Mesendoderm (in vitro differentiated cells): ENCODE results near the gene PAX6.
"Not testable (repeated sequence)": the region's sequence is repeated elsewhere in the genome, so short reads cannot be mapped to it uniquely, and the experiment has no call there.

Experiments used
- DNase-seq: peaks from one replicate; pipeline ENCODE4 v3.0.0; 2013
- H2AK5ac ChIP-seq: 2 replicates; pipeline ENCODE4 v1.6.1; 2013; ENCODE audit warnings: low read length, inconsistent platforms
- H2BK120ac ChIP-seq: 2 replicates; pipeline ENCODE4 v1.6.1; 2013; ENCODE audit warnings: low read depth, mild to moderate bottlenecking, low read length, moderate library complexity, mixed read lengths
- H2BK15ac ChIP-seq: replicated peaks from 2 replicates; pipeline ENCODE4 v1.6.1; 2013; ENCODE audit warnings: low read depth, mild to moderate bottlenecking, moderate library complexity
- H2BK5ac ChIP-seq: 2 replicates; pipeline ENCODE4 v1.6.1; 2013; ENCODE audit warnings: low read length, inconsistent platforms
- H3K18ac ChIP-seq: 2 replicates; pipeline ENCODE4 v1.6.1; 2013; ENCODE audit warnings: mild to moderate bottlenecking, low read length, mixed read lengths
- H3K23ac ChIP-seq: one replicate; pipeline ENCODE4 v1.6.1; 2013; ENCODE audit warnings: low read length
- H3K27ac ChIP-seq: 2 replicates; pipeline ENCODE4 v1.5.1; 2013; ENCODE audit warnings: low read depth, mild to moderate bottlenecking, inconsistent platforms, low read length, moderate library complexity
- H3K27me3 ChIP-seq: 2 replicates; pipeline ENCODE4 v1.6.1; 2013; ENCODE audit warnings: low read length, control low read depth, mild to moderate bottlenecking, inconsistent platforms; ENCODE audit not compliant: insufficient read depth, poor library complexity
- H3K36me3 ChIP-seq: 2 replicates; pipeline ENCODE4 v1.6.1; 2013; ENCODE audit warnings: low read length, inconsistent platforms; ENCODE audit not compliant: control insufficient read depth, insufficient read depth
- H3K4ac ChIP-seq: one replicate; pipeline ENCODE4 v1.6.1; 2013; ENCODE audit warnings: low read depth, mild to moderate bottlenecking, low read length, moderate library complexity
- H3K4me1 ChIP-seq: 2 replicates; pipeline ENCODE4 v1.6.1; 2013; ENCODE audit warnings: low read depth, low read length, inconsistent platforms; ENCODE audit not compliant: control insufficient read depth
- H3K4me2 ChIP-seq: 2 replicates; pipeline ENCODE4 v1.6.1; 2013; ENCODE audit warnings: low read length
- H3K4me3 ChIP-seq: 2 replicates; pipeline ENCODE4 v1.5.1; 2013; ENCODE audit warnings: mild to moderate bottlenecking, low read length
- H3K56ac ChIP-seq: one replicate; pipeline ENCODE4 v1.6.1; 2013; ENCODE audit warnings: low read length
- H3K79me1 ChIP-seq: 2 replicates; pipeline ENCODE4 v1.6.1; 2013; ENCODE audit warnings: low read length, inconsistent platforms
- H3K79me2 ChIP-seq: 2 replicates; pipeline ENCODE4 v1.6.1; 2013; ENCODE audit warnings: mild to moderate bottlenecking, low read length; ENCODE audit not compliant: control insufficient read depth, insufficient read depth
- H3K9ac ChIP-seq: 2 replicates; pipeline ENCODE4 v1.6.1; 2013; ENCODE audit warnings: low read length, inconsistent platforms
- H4K5ac ChIP-seq: one replicate; pipeline ENCODE4 v1.6.1; 2013; ENCODE audit warnings: low read length
- H4K8ac ChIP-seq: one replicate; pipeline ENCODE4 v1.6.1; 2013; ENCODE audit warnings: low read depth, mild to moderate bottlenecking, control low read depth, low read length, moderate library complexity
- WGBS: extraction: QIAGEN DNeasy Blood & Tissue Kit; methylation state at CpG from one replicate; pipeline ENCODE4 v1.1.7; 2013; ENCODE audit warnings: low lambda C conversion rate, missing lambda C conversion rate; ENCODE audit not compliant: insufficient coverage; ENCODE audit errors: extremely low coverage; 5-methylcytosine and 5-hydroxymethylcytosine counted together

PAX6 gene

DNA sequence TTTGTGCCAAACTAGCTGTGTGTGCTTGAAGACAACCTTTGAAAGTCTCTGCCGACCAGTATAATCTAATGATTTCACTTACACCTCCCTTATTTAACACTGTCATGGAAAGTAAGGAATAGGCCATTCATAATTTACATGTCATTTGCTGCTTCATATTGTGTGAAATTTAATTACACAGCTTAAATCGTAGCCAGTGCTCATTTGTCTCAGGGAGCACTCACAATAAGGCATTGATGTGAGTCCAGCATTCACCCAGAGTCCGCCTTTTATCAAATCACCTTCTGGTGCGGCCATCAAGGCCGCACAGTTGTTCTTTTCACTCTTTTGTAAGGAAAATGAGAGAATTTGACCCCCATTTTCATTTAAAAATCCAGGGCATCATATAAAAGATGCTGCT is 46.9 kb downstream of the PAX6 start:
- H2BK15ac ChIP-seq: no peak overlapping the region
- no peak overlapping the region for H2AK5ac ChIP-seq
- no peaks in the 10 kb centered on the region for H3K4me1 ChIP-seq
- no peaks in the 10 kb centered on the region for H3K36me3 ChIP-seq
- H3K4me2 ChIP-seq: no peak overlapping the region
- H3K23ac ChIP-seq: no peak overlapping the region
- no peak overlapping the region for H3K56ac ChIP-seq
- H3K27ac ChIP-seq: no peak overlapping the region
- no peak overlapping the region for H3K18ac ChIP-seq
- no peak overlapping the region for H3K9ac ChIP-seq
- H2BK5ac ChIP-seq: no peak overlapping the region
- no peak overlapping the region for H4K8ac ChIP-seq
- H3K4me3 ChIP-seq: no peak overlapping the region
- no peaks in the 10 kb centered on the region for H3K79me1 ChIP-seq
- H3K4ac ChIP-seq: no peak overlapping the region
- H3K79me2 ChIP-seq: no peaks in the 10 kb centered on the region
- H2BK120ac ChIP-seq: no peak overlapping the region
- H3K27me3 ChIP-seq: no peaks in the 10 kb centered on the region
- no CpG with 5 or more reads among the region's 5 CpGs for WGBS
- no peak for DNase-seq
- no peak overlapping the region for H4K5ac ChIP-seq

DNA sequence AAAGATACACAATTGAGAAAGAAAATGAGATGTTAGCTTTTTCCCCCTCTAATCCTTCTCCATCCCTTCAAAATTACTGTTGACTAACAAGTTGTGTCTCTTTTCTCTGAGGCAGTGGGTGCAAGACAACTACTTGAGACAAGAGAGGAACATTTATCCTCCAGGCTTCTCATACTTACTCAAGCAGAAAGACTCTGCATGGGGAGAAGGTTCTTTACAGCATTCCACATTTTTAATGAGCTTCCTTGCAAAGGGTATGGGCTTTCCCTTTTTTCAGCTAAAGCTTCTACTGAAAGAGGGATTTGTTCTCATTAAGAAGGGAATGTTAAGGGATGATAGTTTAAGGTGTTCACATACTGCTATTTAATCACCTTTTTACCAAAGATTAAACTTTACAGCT is 47.8 kb downstream of the PAX6 start:
- H3K4ac ChIP-seq: no peak overlapping the region
- H2AK5ac ChIP-seq: no peak overlapping the region
- H2BK120ac ChIP-seq: no peak overlapping the region
- H4K5ac ChIP-seq: no peak overlapping the region
- H3K9ac ChIP-seq: no peak overlapping the region
- no peak overlapping the region for H3K56ac ChIP-seq
- no peak overlapping the region for H3K4me3 ChIP-seq
- H3K4me1 ChIP-seq: no peaks in the 10 kb centered on the region
- DNase-seq: no peak
- no peak overlapping the region for H2BK15ac ChIP-seq
- no peaks in the 10 kb centered on the region for H3K79me1 ChIP-seq
- no peak overlapping the region for H3K23ac ChIP-seq
- H2BK5ac ChIP-seq: no peak overlapping the region
- no peak overlapping the region for H4K8ac ChIP-seq
- no peak overlapping the region for H3K18ac ChIP-seq
- no peaks in the 10 kb centered on the region for H3K36me3 ChIP-seq
- no peaks in the 10 kb centered on the region for H3K79me2 ChIP-seq
- no peaks in the 10 kb centered on the region for H3K27me3 ChIP-seq
- H3K4me2 ChIP-seq: no peak overlapping the region
- H3K27ac ChIP-seq: no peak overlapping the region

DNA sequence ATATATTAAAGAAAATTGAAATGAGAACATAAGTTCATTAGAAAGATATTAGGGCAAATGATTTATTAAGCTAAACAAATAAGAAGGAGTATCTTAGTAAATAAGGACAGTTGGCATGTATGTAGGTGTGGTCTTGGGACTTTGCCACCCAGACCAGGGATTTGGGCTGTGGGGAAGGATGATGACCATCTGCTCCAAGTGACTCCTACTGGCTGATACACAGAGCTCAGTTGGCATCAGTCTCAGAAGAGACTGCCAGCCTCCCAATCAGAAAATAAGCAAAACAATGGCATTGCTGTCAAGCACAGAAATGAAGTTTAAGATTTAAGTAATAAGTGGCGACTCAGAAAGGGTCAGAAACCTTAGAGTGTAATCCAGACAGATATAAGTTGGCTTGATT is 49.5 kb downstream of the PAX6 start:
- Histone ChIP-seq H3K27me3 (no peaks in the 10 kb centered on the region), H3K4ac (no peak overlapping the region), H2BK120ac (no peak overlapping the region), H3K36me3 (no peaks in the 10 kb centered on the region), H4K8ac (no peak overlapping the region), H3K79me1 (no peaks in the 10 kb centered on the region), H2AK5ac (no peak overlapping the region), H3K4me3 (no peak overlapping the region), H3K56ac (no peak overlapping the region), H3K4me2 (no peak overlapping the region), H2BK15ac (no peak overlapping the region), H4K5ac (no peak overlapping the region), H3K18ac (no peak overlapping the region), H3K4me1 (no peaks in the 10 kb centered on the region), H3K27ac (no peak overlapping the region), H3K23ac (no peak overlapping the region), H2BK5ac (no peak overlapping the region), H3K9ac (no peak overlapping the region), H3K79me2 (no peaks in the 10 kb centered on the region)
- no peak for DNase-seq
- no CpG with 5 or more reads among the region's 1 CpG for WGBS

DNA sequence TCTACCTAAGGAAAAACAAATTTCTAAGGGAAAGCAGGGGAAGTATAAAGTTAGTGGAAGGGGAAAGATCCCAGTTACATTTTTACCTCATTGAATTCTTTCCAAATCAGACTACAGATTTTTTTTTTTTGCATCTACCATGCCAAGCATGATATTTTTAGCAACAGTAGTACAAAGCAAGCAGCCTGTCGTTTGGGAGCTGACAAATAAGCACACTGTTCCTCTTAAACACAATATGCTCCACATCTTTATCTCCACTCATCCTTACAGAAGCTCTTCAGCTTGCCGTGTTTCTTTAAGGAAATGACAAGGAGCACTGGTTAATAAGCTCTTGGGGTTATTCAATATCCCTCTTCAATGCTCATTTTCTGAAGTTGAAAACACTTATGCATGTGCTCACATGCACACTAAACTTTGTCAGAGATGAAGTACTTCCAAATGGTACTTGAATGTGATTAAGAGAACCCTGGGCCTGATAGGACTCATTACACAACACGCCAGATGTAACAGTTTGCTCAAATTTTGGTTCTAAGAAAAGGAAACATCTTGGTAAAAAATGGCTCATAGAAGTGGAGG is 53.8 kb downstream of the PAX6 start:
- no peak overlapping the region for H2AK5ac ChIP-seq
- no peak overlapping the region for H3K56ac ChIP-seq
- no peak overlapping the region for H3K9ac ChIP-seq
- no peaks in the 10 kb centered on the region for H3K4me1 ChIP-seq
- H3K4me2 ChIP-seq: no peak overlapping the region
- no peak overlapping the region for H3K23ac ChIP-seq
- H2BK120ac ChIP-seq: no peak overlapping the region
- no peak overlapping the region for H3K27ac ChIP-seq
- no peak overlapping the region for H3K18ac ChIP-seq
- no peaks in the 10 kb centered on the region for H3K79me2 ChIP-seq
- no peaks in the 10 kb centered on the region for H3K27me3 ChIP-seq
- no peak overlapping the region for H4K8ac ChIP-seq
- no peaks in the 10 kb centered on the region for H3K79me1 ChIP-seq
- WGBS: no CpG with 5 or more reads among the region's 3 CpGs
- no peak overlapping the region for H2BK5ac ChIP-seq
- no peak for DNase-seq
- H4K5ac ChIP-seq: no peak overlapping the region
- no peak overlapping the region for H2BK15ac ChIP-seq
- H3K36me3 ChIP-seq: no peaks in the 10 kb centered on the region
- no peak overlapping the region for H3K4ac ChIP-seq
- no peak overlapping the region for H3K4me3 ChIP-seq

DNA sequence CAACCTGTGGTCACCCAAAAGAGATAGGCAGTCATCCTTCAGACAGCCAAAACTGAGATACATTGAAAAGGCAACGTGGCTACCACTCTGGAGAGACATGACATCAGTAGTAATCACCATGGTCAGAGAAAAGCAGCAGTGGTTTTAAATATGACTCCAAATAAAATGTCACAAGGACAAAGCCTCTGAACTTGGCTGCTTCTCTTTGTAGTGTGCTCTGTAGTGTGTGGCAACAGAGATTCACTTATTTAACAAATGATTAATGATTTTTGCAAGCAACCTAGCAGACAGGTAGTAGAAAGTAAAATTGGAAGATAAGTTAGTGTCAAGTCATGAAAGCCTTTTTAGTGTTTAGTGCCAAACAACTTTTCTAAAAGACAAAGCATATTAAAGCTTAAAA is 63.5 kb downstream of the PAX6 start:
- DNase-seq: no peak
- Histone ChIP-seq H3K27me3 (no peaks in the 10 kb centered on the region), H3K4me1 (no peaks in the 10 kb centered on the region), H3K4ac (no peak overlapping the region), H3K36me3 (no peaks in the 10 kb centered on the region), H2BK5ac (no peak overlapping the region), H3K56ac (no peak overlapping the region), H3K18ac (no peak overlapping the region), H3K79me2 (no peaks in the 10 kb centered on the region), H2AK5ac (no peak overlapping the region), H3K4me3 (no peak overlapping the region), H4K8ac (no peak overlapping the region), H4K5ac (no peak overlapping the region), H3K9ac (no peak overlapping the region), H3K27ac (no peak overlapping the region), H2BK120ac (no peak overlapping the region), H3K23ac (no peak overlapping the region), H3K4me2 (no peak overlapping the region), H3K79me1 (no peaks in the 10 kb centered on the region), H2BK15ac (no peak overlapping the region)
- no CpG with 5 or more reads among the region's 1 CpG for WGBS

DNA sequence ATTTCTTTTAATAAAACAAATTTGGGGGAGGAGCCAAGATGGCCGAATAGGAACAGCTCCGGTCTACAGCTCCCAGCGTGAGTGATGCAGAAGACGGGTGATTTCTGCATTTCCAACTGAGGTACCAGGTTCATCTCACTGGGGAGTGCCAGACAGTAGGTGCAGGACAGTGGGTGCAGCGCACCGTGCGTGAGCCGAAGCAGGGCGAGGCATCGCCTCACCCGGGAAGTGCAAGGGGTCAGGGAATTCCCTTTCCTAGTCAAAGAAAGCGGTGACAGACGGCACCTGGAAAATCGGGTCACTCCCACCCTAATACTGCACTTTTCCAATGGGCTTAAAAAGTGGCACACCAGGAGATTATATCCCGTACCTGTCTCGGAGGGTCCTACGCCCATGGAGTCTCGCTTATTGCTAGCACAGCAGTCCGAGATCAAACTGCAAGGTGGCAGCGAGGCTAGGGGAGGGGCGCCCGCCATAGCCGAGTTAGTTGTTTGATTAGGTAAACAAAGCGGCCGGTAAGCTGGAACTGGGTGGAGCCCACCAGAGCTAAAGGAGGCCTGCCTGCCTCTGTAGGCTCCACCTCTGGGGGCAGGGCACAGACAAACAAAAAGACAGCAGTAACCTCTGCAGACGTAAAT is 70.3 kb downstream of the PAX6 start:
- not testable (repeated sequence) for H3K4me3 ChIP-seq, H3K79me2 ChIP-seq, H3K27me3 ChIP-seq, H2AK5ac ChIP-seq, H3K4me1 ChIP-seq, H3K79me1 ChIP-seq, H3K23ac ChIP-seq, H4K5ac ChIP-seq, H2BK5ac ChIP-seq, H2BK15ac ChIP-seq, H3K36me3 ChIP-seq, DNase-seq, H3K56ac ChIP-seq, H4K8ac ChIP-seq, H3K4me2 ChIP-seq, H3K18ac ChIP-seq, H2BK120ac ChIP-seq, H3K4ac ChIP-seq, H3K27ac ChIP-seq, H3K9ac ChIP-seq
- WGBS: no CpG with 5 or more reads among the region's 26 CpGs
